WTC11 (cell line): Measurements from ENCODE around the gene EML6. TPM values are rescaled to one million over a fixed set of nuclear protein-coding genes. Genes with fewer than 3 reads are reported as not detected.
"Not testable (repeated sequence)": the region's sequence is repeated elsewhere in the genome, so short reads cannot be mapped to it uniquely, and the experiment has no call there.

Experiments used
- ATAC-seq: fragments of 200-7000 bp; cut with Tn5 transposase; 2 replicates; pipeline ENCODE4 v1.10.0; 2021; ENCODE audit warnings: mild to moderate bottlenecking, moderate library complexity
- CTCF ChIA-PET: fragments of 300-600 bp; sonication (Branson Sonifier 250); formaldehyde crosslinking; loops from one replicate; lab custom pipeline; 2021; ENCODE audit warnings: antibody characterized with exemption; lab: Charles Lee
- POLR2A ChIA-PET: fragments of 350-600 bp; sonication (Branson Sonifier 250); formaldehyde crosslinking; loops from one replicate; lab custom pipeline; 2021; ENCODE audit warnings: antibody characterized with exemption; lab: Charles Lee
- DNase-seq: peaks from one replicate; pipeline ENCODE4 v3.0.0; 2021; ENCODE audit warnings: low spot score
- H3K27ac Mint-ChIP-seq: 2 replicates; pipeline ENCODE4 v1.8.0; 2021; ENCODE audit warnings: mixed read lengths
- H3K27me3 Mint-ChIP-seq: 2 replicates; pipeline ENCODE4 v1.8.0; 2021; ENCODE audit warnings: low read depth, mild to moderate bottlenecking, moderate library complexity, mixed read lengths
- H3K36me3 Mint-ChIP-seq: 2 replicates; pipeline ENCODE4 v1.8.0; 2021; ENCODE audit warnings: mixed read lengths
- H3K4me1 Mint-ChIP-seq: 2 replicates; pipeline ENCODE4 v1.8.0; 2022; ENCODE audit warnings: mixed read lengths
- H3K4me3 Mint-ChIP-seq: 2 replicates; pipeline ENCODE4 v1.8.0; 2021; ENCODE audit warnings: mild to moderate bottlenecking, moderate library complexity, mixed read lengths
- H3K9me3 Mint-ChIP-seq: 2 replicates; pipeline ENCODE4 v1.8.0; 2021; ENCODE audit warnings: mixed read lengths
- ATF1 ChIP-seq: sonication (generic); formaldehyde crosslinking; IDR thresholded peaks from 2 replicates; pipeline ENCODE4 v1.8.1; 2023; ENCODE audit warnings: mild to moderate bottlenecking, moderate library complexity, missing genetic modification reagents
- FOXP1 ChIP-seq: sonication (generic); formaldehyde crosslinking; IDR thresholded peaks from 2 replicates; pipeline ENCODE4 v1.8.0; 2022; ENCODE audit warnings: missing genetic modification reagents, mild to moderate bottlenecking, moderate library complexity, borderline replicate concordance
- JAZF1 ChIP-seq: fragments of 250-450 bp; sonication (Bioruptor Pico); IDR thresholded peaks from 2 replicates; pipeline ENCODE4 v1.9.0; 2021; ENCODE audit warnings: moderate library complexity, mild to moderate bottlenecking, inconsistent platforms
- MXD4 ChIP-seq: fragments of 250-450 bp; sonication (Bioruptor Pico); IDR thresholded peaks from 2 replicates; pipeline ENCODE4 v1.8.0; 2021; ENCODE audit warnings: mild to moderate bottlenecking, moderate library complexity, borderline replicate concordance
- NFATC4 ChIP-seq: fragments of 250-450 bp; sonication (Bioruptor Pico); IDR thresholded peaks from 2 replicates; pipeline ENCODE4 v1.9.0; 2021; ENCODE audit warnings: mild to moderate bottlenecking
- NR2C2 ChIP-seq: sonication (generic); formaldehyde crosslinking; IDR thresholded peaks from 2 replicates; pipeline ENCODE4 v1.8.0; 2022; ENCODE audit warnings: mild to moderate bottlenecking, missing genetic modification reagents
- OVOL2 ChIP-seq: fragments of 250-450 bp; sonication (Bioruptor Pico); IDR thresholded peaks from 2 replicates; pipeline ENCODE4 v1.9.0; 2021; ENCODE audit warnings: mild to moderate bottlenecking, borderline replicate concordance
- SMAD4 ChIP-seq: sonication (generic); formaldehyde crosslinking; IDR thresholded peaks from 2 replicates; pipeline ENCODE4 v1.8.0; 2022; ENCODE audit warnings: mild to moderate bottlenecking, missing genetic modification reagents
- TCF7 ChIP-seq: sonication (generic); formaldehyde crosslinking; IDR thresholded peaks from 2 replicates; pipeline ENCODE4 v1.8.0; 2022; ENCODE audit warnings: mild to moderate bottlenecking, low read depth, missing genetic modification reagents, moderate library complexity
- TEAD4 ChIP-seq: sonication (generic); formaldehyde crosslinking; IDR thresholded peaks from 2 replicates; pipeline ENCODE4 v1.8.0; 2022; ENCODE audit warnings: mild to moderate bottlenecking, missing genetic modification reagents
- ZBTB21 ChIP-seq: sonication (generic); formaldehyde crosslinking; IDR thresholded peaks from 2 replicates; pipeline ENCODE4 v1.8.1; 2023; ENCODE audit warnings: mild to moderate bottlenecking, missing genetic modification reagents, borderline replicate concordance
- ZNF263 ChIP-seq: sonication (generic); formaldehyde crosslinking; IDR thresholded peaks from 2 replicates; pipeline ENCODE4 v1.8.1; 2022; ENCODE audit warnings: low read depth, mild to moderate bottlenecking, moderate library complexity, missing genetic modification reagents
- ZNF416 ChIP-seq: fragments of 250-450 bp; sonication (Bioruptor Pico); IDR thresholded peaks from 2 replicates; pipeline ENCODE4 v1.9.0; 2021; ENCODE audit warnings: mild to moderate bottlenecking, inconsistent platforms
- total RNA-seq: library from RNA; stranded (reverse); gene quantifications from 3 replicates; pipeline ENCODE4 v1.2.3, GENCODE V29; 2021
- TF ChIP-seq, protein P1 (sequence below): sonication (generic); formaldehyde crosslinking; IDR thresholded peaks from 2 replicates; pipeline ENCODE4 v1.8.1; 2022; ENCODE audit warnings: missing genetic modification reagents, borderline replicate concordance
- TF ChIP-seq, protein P2 (sequence below): sonication (generic); formaldehyde crosslinking; IDR thresholded peaks from 2 replicates; pipeline ENCODE4 v1.8.1; 2022; ENCODE audit warnings: mild to moderate bottlenecking, missing genetic modification reagents, moderate library complexity, borderline replicate concordance
- TF ChIP-seq, protein P3 (sequence below): sonication (generic); formaldehyde crosslinking; IDR thresholded peaks from 2 replicates; pipeline ENCODE4 v1.8.1; 2023; ENCODE audit warnings: mild to moderate bottlenecking, missing genetic modification reagents
- TF ChIP-seq, protein P4 (sequence below): fragments of 250-450 bp; sonication (Bioruptor Pico); IDR thresholded peaks from 2 replicates; pipeline ENCODE4 v1.9.0; 2021; ENCODE audit warnings: mild to moderate bottlenecking, borderline replicate concordance

Gene EML6
- total RNA-seq, 1 experiment from 2014 or later: 2.1 TPM

DNA sequence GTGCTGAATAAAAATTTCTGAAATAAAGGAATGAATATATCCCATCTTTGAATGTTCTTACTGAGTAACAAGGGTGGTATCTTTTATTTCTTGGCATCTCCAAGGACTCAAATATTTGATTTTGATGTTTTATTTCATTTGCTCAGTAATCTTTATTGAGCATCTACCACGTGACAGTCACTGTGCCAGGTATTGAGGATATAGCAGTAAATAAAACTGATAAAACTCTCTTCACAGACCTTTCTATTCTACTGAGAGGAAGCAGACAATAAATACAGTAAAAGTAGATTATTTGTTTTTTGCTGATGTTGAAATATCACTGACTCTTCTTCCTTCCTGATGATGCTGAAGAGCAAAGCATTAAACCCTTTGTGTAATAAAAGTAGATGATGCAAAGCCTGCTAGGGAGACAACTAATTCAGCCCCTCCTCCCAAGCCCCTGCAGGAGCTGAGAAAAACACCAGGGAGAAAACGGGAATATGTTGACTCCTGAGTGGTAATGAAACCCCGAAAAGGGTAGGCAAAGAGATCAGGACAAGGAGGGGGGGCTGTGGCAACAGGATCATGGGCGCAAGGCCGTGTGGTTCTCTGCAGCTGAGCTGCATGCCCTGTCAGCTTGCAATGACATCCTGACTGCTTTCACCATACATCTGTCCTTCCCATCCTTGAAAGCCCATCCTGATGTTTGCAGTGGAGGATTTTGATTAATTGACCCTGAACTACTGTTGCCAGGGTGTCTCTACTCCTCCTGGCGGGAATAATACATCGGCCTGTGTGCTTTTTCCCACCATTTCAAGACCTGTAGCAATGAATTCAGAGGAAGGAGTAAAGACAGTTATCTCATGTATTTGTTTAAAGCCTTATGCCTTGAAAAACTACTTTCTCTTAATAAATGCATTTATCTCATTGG, 117.4 kb downstream of the EML6 start:
- POLR2A ChIA-PET: no interaction called here
- no peak for ATAC-seq
- Mint-ChIP-seq H3K4me3 (no peak overlapping the region), H3K27ac (no peak overlapping the region), H3K9me3 (no peaks in the 10 kb centered on the region), H3K27me3 (no peaks in the 10 kb centered on the region), H3K36me3 (no peaks in the 10 kb centered on the region), H3K4me1 (no peaks in the 10 kb centered on the region)
- CTCF ChIA-PET: interaction anchor here (0.6 to 2.8 kb wide), 3 partner anchors 59 to 175 kb away, joined by 3 to 41 read pairs (median 7); no protein-coding TSS in a partner anchor
- TF ChIP-seq, protein P1, sequence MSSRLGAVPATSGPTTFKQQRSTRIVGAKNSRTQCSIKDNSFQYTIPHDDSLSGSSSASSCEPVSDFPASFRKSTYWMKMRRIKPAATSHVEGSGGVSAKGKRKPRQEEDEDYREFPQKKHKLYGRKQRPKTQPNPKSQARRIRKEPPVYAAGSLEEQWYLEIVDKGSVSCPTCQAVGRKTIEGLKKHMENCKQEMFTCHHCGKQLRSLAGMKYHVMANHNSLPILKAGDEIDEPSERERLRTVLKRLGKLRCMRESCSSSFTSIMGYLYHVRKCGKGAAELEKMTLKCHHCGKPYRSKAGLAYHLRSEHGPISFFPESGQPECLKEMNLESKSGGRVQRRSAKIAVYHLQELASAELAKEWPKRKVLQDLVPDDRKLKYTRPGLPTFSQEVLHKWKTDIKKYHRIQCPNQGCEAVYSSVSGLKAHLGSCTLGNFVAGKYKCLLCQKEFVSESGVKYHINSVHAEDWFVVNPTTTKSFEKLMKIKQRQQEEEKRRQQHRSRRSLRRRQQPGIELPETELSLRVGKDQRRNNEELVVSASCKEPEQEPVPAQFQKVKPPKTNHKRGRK (CRISPR knock-in tag): no peak
- TF ChIP-seq TCF7 (CRISPR knock-in tag): no peak
- DNase-seq: no peak

DNA sequence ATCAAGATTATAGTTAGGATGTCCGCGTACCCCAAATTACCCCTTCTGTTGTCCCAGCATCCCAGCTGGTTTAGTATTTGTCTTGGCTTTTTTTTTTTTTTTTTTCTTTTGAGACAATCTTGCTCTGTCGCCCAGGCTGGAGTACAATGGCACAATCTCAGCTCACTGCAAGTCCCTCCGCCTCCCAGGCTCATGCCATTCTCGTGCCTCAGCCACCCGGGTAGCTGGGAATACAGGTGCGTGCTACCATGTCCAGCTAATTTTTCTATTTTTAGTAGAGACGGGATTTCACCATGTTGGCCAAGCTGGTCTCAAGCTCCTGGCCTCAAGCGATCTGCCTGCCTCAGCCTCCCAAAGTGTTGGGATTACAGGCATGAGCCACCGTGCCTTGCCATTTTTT, 118.0 kb downstream of the EML6 start:
- DNase-seq, H3K27ac Mint-ChIP-seq, POLR2A ChIA-PET, H3K36me3 Mint-ChIP-seq, H3K4me1 Mint-ChIP-seq, ATAC-seq, H3K9me3 Mint-ChIP-seq, H3K4me3 Mint-ChIP-seq, H3K27me3 Mint-ChIP-seq: not testable (repeated sequence)
- CTCF ChIA-PET: interaction anchor here (0.6 to 1.6 kb wide), 4 partner anchors 58 to 734 kb away, joined by 3 to 7 read pairs (median 4); no protein-coding TSS in a partner anchor

DNA sequence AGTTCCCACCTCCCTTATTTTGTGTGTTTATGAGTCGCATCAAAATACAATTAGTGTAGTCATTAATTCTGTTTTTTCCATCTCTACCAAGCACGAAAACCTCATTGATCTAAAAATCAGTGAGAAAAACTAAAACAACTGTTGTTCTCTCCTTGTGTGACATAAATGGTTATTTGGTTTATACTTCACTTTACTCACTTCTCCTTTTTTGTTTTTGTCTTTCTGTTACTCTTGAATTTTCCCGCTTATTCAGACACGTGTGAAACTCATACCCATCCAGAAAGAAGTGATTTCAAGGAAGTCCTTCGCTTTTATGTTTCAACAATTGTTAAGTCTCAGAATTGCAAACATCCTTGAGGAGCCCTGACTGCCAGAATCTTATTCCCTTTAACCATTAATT, 121.6 kb downstream of the EML6 start:
- no peak for ATAC-seq
- CTCF ChIA-PET: interaction anchor here (0.9 kb wide), 1 partner anchor 180 kb away, joined by 3 read pairs; no protein-coding TSS in a partner anchor
- H3K36me3 Mint-ChIP-seq: no peaks in the 10 kb centered on the region
- no peaks in the 10 kb centered on the region for H3K27me3 Mint-ChIP-seq
- no peak overlapping the region for H3K4me3 Mint-ChIP-seq
- no peak overlapping the region for H3K27ac Mint-ChIP-seq
- H3K9me3 Mint-ChIP-seq: no peaks in the 10 kb centered on the region
- POLR2A ChIA-PET: no interaction called here
- H3K4me1 Mint-ChIP-seq: no peaks in the 10 kb centered on the region
- DNase-seq: no peak
- TF ChIP-seq, protein P2, sequence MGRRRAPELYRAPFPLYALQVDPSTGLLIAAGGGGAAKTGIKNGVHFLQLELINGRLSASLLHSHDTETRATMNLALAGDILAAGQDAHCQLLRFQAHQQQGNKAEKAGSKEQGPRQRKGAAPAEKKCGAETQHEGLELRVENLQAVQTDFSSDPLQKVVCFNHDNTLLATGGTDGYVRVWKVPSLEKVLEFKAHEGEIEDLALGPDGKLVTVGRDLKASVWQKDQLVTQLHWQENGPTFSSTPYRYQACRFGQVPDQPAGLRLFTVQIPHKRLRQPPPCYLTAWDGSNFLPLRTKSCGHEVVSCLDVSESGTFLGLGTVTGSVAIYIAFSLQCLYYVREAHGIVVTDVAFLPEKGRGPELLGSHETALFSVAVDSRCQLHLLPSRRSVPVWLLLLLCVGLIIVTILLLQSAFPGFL: no peak

DNA sequence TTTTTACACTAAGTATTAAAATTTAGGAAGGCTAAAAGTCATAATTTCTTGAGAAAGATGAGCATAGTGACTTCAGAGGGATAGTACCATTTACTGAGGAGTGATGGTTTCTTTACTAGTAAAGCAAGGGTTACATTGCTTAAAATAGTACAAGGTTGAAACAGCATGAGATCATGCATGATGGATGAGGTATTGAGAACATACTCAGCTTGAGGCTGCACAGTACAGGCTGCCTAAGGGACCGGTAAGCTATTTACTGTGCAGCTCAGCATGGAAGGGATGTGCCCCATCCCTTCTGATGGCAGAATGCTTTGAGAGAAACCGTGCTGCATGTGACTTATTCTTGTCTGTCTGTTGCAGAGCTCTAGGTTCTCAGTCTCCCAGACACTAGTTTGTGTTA, 122.1 kb downstream of the EML6 start:
- no peaks in the 10 kb centered on the region for H3K9me3 Mint-ChIP-seq
- no peak overlapping the region for H3K27ac Mint-ChIP-seq
- no peaks in the 10 kb centered on the region for H3K4me1 Mint-ChIP-seq
- POLR2A ChIA-PET: no interaction called here
- DNase-seq (no peak), ATAC-seq (no peak)
- H3K36me3 Mint-ChIP-seq: no peaks in the 10 kb centered on the region
- H3K27me3 Mint-ChIP-seq: no peaks in the 10 kb centered on the region
- no peak for TF ChIP-seq TEAD4
- TF ChIP-seq, protein P3, sequence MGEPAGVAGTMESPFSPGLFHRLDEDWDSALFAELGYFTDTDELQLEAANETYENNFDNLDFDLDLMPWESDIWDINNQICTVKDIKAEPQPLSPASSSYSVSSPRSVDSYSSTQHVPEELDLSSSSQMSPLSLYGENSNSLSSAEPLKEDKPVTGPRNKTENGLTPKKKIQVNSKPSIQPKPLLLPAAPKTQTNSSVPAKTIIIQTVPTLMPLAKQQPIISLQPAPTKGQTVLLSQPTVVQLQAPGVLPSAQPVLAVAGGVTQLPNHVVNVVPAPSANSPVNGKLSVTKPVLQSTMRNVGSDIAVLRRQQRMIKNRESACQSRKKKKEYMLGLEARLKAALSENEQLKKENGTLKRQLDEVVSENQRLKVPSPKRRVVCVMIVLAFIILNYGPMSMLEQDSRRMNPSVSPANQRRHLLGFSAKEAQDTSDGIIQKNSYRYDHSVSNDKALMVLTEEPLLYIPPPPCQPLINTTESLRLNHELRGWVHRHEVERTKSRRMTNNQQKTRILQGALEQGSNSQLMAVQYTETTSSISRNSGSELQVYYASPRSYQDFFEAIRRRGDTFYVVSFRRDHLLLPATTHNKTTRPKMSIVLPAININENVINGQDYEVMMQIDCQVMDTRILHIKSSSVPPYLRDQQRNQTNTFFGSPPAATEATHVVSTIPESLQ: no peak
- no peak for TF ChIP-seq NR2C2
- no peak for TF ChIP-seq OVOL2 (CRISPR knock-in tag)
- TF ChIP-seq SMAD4 (CRISPR knock-in tag): no peak
- TF ChIP-seq FOXP1: no peak
- TF ChIP-seq ZNF416: no peak
- TF ChIP-seq JAZF1 (CRISPR knock-in tag): no peak
- TF ChIP-seq MXD4: no peak
- TF ChIP-seq NFATC4 (CRISPR knock-in tag): no peak
- TF ChIP-seq ZBTB21 (CRISPR knock-in tag): no peak
- no peak for TF ChIP-seq ATF1 (CRISPR knock-in tag)
- TF ChIP-seq ZNF263 (CRISPR knock-in tag): no peak
- TF ChIP-seq, protein P4, sequence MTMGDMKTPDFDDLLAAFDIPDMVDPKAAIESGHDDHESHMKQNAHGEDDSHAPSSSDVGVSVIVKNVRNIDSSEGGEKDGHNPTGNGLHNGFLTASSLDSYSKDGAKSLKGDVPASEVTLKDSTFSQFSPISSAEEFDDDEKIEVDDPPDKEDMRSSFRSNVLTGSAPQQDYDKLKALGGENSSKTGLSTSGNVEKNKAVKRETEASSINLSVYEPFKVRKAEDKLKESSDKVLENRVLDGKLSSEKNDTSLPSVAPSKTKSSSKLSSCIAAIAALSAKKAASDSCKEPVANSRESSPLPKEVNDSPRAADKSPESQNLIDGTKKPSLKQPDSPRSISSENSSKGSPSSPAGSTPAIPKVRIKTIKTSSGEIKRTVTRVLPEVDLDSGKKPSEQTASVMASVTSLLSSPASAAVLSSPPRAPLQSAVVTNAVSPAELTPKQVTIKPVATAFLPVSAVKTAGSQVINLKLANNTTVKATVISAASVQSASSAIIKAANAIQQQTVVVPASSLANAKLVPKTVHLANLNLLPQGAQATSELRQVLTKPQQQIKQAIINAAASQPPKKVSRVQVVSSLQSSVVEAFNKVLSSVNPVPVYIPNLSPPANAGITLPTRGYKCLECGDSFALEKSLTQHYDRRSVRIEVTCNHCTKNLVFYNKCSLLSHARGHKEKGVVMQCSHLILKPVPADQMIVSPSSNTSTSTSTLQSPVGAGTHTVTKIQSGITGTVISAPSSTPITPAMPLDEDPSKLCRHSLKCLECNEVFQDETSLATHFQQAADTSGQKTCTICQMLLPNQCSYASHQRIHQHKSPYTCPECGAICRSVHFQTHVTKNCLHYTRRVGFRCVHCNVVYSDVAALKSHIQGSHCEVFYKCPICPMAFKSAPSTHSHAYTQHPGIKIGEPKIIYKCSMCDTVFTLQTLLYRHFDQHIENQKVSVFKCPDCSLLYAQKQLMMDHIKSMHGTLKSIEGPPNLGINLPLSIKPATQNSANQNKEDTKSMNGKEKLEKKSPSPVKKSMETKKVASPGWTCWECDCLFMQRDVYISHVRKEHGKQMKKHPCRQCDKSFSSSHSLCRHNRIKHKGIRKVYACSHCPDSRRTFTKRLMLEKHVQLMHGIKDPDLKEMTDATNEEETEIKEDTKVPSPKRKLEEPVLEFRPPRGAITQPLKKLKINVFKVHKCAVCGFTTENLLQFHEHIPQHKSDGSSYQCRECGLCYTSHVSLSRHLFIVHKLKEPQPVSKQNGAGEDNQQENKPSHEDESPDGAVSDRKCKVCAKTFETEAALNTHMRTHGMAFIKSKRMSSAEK (CRISPR knock-in tag): no peak
- no peak overlapping the region for H3K4me3 Mint-ChIP-seq
- CTCF ChIA-PET: no interaction called here
